GM18526 (cell line): ENCODE data around the gene RASD1.

Experiments used
- POLR2A ChIP-seq: IDR thresholded peaks from 3 replicates; pipeline ENCODE4 v1.6.1; 2011; ENCODE audit not compliant: insufficient read length; ENCODE audit errors: extremely low read depth

The RASD1 gene

DNA sequence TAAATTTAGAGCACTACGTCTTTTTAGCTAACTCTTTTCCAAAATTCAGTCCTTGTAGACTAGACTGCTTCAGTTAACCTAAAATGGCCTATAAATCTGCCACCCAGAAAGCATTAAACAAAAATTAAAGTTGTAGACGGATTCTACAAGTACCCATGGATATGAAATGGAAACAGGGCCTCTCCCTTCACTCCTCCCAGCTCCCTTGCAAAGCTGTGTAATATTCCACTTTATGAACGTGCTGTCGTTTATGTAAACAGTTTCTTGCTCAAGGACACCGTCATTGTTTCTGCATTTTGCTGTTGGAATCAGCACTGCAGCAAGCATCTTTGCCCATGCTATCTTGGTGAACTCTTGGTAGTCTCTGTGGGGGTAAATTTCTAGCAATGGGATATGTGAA, 14.3 kb downstream of the RASD1 start:
- TF ChIP-seq POLR2A: no peak

DNA sequence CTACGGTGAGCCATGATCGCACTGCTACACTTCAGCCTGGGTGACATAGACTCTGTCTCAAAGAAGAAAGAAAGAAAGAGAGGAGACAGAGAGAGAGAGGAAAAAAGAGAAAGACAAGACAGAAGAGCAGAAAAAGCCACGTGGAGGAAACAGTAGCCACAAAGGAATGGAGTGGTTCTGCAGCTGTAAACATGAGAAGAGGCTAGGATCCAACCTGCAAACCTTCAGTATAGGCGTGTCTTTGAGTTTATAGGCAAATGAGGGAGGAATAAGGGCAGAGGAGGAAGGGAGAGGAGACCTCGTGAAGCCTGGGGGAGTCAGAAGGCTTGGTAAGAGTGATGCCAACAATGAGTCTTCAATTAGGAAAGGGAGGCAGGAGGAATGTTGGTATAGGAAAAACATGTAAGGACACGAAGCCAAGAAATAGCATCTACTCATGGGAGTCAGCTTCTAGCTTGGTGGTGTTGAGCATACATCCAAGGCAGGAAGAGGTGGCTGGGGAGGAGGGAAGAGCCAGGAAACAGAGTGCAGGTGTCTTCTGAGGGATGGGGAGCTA, 15.5 kb downstream of the RASD1 start:
- no peak for TF ChIP-seq POLR2A

DNA sequence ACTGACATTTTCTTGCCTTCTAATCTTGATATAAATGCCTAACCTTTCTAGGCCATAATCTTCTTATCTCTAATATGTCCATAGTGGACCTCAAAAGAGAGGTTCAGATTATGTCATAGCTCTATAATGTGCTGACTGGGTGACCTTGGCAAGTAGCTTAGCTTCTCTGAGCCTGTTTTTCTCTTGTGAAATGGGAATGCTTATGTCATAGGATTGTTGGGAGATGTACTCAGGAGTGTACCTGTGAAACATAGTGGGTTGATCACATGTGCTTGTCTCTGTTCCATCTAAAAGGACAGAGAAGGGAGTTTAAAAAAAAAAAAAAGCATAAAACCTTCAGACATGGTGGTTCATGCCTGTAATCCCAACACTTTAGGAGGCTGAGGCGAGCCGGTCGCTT, 17.0 kb downstream of the RASD1 start:
- no peak for TF ChIP-seq POLR2A

DNA sequence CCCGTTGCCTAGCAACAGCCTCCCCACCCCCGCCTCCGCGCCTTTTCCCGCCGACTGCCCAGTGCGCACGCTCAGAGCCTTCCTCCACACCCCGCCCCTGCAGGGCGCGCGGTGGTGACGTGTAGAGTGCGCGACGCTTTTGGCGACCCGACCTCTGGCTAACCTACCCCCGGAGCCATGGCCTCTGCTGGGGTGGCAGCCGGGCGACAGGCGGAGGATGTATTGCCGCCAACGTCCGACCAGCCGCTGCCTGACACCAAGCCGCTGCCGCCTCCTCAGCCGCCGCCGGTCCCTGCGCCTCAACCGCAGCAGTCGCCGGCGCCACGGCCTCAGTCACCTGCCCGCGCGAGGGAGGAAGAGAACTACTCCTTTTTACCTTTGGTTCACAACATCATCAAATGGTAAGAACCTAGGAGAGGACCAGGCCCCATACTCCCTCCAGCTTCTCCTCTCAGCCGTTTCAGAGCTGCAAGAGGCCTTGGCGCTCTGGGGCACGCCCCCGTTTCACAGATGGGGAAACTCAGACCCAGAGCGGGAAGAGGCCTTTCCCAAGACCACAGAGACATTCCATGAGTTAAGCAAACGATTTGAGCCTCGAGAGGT, 19.2 kb downstream of the RASD1 start, which contains the start of gene MED9:
Gene MED9, plus strand, starts transcription at position 136 of the 603 bp plus-strand sequence. Its CDS starts 42 bp downstream, at position 178.
- TF ChIP-seq POLR2A: peak; percentile 78

DNA sequence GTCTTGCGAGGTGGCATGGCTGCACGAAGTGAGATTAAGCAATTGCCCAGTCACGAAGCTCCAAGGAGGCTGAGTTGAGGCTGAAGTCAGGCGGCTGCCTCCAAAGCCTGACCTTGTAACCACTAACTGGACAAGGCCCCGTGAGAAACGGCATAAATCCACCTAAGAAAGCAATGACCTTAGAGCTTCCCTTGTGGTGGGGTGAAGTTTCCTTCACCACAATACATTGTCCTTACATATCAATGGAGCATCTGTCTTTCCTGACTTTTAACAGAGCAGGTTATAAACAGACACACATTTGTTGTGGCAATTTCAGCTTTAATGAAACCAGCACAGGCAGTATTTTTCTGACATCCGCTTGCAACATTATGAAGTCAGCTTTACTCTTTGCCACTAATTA, 21.9 kb downstream of the RASD1 start:
- no peak for TF ChIP-seq POLR2A

DNA sequence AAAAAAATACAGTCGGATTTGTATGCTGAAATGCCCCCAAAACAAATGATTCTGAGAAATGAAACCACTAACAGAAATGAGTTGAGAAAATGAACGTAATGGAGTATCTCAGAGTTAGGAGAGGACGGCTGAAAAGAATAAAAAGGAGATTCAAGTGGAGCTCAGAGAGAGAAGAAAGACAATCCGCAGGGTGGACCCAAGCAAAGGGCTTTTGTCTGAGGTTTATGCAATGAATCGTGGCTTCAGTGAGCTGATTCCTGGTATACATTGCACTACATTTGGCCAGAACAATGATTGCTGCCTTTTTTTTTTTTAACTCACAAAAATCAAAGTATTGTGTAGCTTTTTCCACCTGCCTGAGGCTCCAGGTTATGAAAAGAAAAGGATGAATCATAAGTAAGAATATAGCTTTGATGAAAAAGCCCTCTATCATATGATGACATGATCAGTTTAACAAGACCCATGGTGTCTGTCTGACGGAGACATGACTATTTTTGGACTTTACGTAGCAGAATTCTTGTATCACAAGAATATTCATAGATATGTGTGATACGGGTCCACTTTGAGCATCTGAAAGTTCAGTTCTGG, 23.8 kb downstream of the RASD1 start:
- no peak for TF ChIP-seq POLR2A

DNA sequence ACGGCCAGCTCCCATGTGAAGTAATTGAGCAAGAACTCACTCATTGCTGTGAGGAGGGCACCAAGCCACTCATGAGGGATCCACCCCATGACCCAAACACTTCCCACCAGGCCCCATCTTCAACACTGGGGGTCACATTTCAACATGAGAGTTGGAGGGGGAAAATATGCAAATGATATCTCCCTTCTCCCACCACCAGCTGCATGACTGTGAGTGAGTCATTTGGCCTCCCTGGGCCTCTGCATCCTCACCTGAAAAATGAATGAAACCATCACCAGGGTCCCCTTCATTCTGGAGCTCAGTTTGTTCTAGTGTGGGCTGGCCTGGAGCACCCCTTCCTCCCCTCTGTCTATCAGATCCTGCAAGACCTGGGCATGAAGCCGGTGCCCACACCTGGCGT, 26.2 kb downstream of the RASD1 start:
- no peak for TF ChIP-seq POLR2A

DNA sequence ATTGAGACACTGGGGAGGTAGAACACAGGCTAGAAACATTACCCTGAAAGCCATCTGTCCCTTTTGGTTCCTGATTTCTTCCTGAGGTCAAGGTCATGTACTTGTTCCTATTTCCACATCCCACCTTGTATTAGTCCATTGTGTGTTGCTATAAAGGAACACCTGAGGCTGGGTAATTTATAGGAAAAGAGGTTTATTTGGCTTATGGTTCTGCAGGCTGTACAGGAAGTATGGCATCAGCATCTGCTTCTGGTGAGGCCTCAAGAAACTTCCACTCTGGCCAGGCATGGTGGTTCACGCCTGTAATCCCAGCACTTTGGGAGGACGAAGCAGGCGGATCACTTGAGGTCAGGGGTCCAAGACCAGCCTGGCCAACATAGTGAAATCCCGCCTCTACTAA, 26.8 kb downstream of the RASD1 start:
- no peak for TF ChIP-seq POLR2A

DNA sequence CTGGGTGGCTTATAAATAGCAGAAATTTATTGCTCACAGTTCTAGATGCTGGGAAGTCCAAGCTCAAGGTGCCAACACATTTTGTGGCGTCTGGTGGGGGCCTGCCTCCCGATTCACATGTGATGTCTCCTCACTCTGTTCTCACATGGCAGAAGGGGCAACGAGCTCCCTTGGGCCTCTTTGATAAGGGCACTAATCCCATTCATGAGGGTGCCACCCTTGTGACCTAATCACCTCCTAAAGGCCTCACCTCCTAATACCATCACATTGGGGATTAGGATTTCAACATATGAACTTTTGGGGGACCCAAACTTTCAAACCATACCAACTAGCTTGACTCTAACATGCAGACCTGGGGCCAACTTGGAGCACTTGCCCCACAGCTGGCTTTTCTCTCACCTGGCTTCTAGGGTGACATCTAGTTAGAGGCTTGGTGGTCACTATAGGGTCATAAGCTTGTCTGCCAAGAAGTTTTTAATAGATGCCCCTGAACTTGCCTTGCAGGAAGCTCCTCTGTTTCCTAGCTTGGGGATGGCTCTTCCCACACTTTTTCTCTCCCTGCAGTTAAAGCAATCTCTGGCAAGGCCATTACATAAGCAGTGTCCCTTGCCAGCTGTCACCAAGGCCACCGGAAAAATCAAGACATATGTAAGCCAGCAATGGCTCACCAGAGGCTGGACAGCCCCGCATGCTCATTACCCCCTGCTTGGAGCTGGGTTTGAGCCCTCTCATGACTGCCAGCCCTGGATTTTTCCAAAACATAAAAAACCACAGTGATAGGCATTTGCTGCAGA, 27.8 kb downstream of the RASD1 start:
- no peak for TF ChIP-seq POLR2A

DNA sequence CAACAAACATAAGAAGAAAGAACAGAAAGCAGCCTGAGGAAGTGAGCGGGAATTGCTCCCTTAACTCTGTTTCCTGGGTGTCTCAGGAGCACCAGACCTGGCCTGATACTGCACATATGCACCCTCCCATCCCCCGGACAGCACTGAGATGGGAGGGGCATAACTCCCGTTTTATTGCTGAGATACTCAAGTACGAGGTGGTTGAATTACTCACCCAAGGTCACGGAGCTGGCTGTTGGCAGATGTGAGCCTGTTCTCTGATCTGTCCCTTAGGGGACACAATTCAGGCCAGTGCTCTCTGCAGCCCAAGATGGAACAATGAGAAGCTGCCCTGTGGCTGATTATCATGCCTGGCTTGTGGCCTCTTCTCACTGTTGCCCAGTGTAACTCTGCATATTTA, 28.5 kb downstream of the RASD1 start:
- TF ChIP-seq POLR2A: no peak

DNA sequence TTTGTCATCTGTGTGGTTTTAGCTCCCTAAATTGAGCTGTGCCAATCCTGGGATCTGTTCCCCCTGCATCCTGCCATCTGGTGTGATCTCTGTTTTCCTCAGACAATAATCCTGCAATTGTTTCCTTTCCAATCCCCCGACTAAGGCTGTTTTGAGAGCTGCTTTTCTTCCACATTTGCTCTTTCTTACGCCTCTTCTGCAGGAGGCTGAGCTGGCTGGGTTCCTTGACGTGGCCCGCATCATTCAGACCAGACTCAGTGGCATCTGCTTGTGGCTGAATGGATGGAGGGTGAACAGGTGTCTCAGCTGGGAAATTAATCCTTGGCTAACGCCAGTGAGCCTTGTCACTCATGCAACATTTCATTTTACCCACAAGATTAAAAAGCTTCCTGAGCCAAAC, 29.2 kb downstream of the RASD1 start:
- no peak for TF ChIP-seq POLR2A

DNA sequence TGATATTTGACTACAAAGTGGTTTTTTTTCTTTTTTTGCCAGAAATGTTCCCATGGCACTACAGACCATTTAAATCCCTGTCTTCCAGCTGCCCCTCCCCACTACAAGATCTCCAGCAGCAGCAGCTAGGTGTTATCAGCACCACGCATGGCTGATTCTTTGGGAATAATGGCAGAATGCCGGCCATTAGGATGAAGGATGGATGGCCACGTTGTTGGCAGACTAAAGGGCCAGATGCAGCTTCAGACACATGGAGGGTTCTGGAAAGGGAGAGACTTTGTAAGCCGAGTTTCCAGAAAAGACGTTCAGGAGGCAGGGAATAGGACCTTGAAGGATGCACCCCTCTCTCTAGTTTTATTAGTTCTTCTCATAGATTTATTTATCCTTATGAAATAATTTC, 29.7 kb downstream of the RASD1 start:
- no peak for TF ChIP-seq POLR2A

DNA sequence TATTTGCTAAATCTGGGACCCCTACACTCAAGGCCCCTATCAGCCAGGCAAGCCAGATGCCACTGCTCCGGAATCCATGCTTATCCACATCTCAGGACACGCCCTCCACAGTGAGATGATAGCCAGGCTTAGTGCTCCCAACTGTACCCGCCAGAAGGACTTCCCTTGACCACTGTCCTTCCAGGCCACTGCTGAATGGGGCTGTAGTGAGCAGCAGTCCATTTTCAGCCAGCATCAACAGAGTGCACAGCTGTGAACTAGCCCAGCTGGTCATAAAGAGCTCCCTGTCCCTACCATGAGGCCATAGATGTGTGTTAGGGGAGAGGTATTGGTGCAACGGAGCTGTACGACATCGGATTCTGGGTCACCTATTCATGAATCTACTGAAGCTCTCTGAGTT, 32.4 kb downstream of the RASD1 start:
- no peak for TF ChIP-seq POLR2A

DNA sequence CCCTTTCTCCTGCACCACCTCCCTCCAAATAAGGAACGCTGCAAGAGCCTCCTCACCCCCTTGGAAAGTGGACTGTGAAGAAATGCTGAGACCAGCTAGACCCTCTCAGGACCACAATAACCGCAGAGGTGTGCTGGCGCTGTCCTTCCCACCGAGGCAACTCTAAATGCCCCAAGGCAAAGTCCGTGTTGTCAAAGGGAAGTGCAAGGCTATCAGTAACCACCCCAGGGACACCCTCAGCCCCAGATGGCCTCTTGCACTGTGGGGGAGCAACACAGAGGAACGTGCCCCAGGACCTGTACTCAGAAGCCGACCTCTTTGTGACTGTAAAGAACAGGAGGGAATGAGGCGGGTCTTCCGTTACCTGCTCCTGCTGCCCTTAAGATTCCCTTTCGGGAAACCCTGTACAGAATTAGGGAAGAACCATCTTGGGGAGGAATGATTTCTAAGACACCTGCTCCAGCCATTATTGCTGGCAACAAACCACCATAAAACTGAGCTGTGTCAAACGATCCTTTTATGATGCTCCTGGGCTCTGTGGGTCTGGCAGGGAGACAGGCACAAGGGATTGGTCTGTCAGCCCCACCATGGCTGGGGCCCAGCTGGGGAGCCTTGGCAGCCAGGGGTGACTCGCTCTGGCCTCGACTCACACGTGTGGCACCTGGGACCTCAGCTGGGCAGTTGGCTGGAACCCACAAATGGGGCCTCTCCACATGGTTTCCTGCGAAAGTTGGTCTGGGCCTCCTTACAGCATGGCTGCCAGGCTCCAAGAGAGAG, 34.0 kb downstream of the RASD1 start:
- no peak for TF ChIP-seq POLR2A

DNA sequence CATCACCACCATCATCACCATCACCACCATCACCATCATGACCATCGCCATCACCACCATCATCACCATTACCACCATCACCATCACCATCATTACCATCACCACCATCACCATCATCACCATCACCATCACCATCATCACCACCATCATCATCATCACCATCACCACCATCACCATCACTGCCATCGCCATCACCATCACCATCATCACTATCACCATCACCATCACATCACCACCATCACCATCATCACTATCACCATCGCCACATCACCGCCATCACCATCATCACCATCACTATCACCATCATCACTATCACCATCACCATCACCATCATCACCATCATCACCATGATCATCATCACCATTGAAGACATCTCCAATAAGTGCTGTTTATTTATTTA, 36.2 kb downstream of the RASD1 start:
- TF ChIP-seq POLR2A: no peak
